Tibial nerve (tissue), 4 donors: Measurements from ENCODE around the gene GPANK1.

ENCODE experiments used
- CTCF ChIP-seq, 5 experiments: fragments of 200-600 bp in 3 of 5; fragments of 450-650 bp in 2 of 5; sonication (generic) in 3 of 5; IDR thresholded peaks; one replicate each; pipeline ENCODE4 v1.5.1; 2016 to 2019; ENCODE audit warnings: antibody characterized with exemption in 5 of 5, mild to moderate bottlenecking in 3 of 5, moderate library complexity in 2 of 5
- EP300 ChIP-seq, 2 donors: sonication (generic); formaldehyde crosslinking; IDR thresholded peaks; one replicate each; pipeline ENCODE4 v1.6.1; 2017; ENCODE audit warnings: antibody characterized with exemption in 2 of 2, mild to moderate bottlenecking in 1 of 2
- POLR2A ChIP-seq, 2 donors: fragments of 450-650 bp; IDR thresholded peaks; one replicate each; pipeline ENCODE4 v1.6.1; 2017; ENCODE audit warnings: antibody characterized with exemption in 2 of 2, mild to moderate bottlenecking in 2 of 2, moderate library complexity in 2 of 2

- TF ChIP-seq POLR2A (IDR thresholded peaks at IDR 0.05) (no peak), CTCF (IDR thresholded peaks at IDR 0.05) (no peak), EP300 (IDR thresholded peaks at IDR 0.05) (no peak)
Measured at GRCh38 chr6:31632279-31632946, 32.4 kb downstream of the GPANK1 start.
